NCI-H2196 (cell line): ENCODE measurements around the gene VCX2.
"Not testable (repeated sequence)": the region's sequence is repeated elsewhere in the genome, so short reads cannot be mapped to it uniquely, and the experiment has no call there.

Experiments used
- DNase-seq: peaks from one replicate; lab custom pipeline; 2025; ENCODE audit not compliant: unreplicated experiment; lab: John Stamatoyannopoulos, UW

VCX2 gene

DNA sequence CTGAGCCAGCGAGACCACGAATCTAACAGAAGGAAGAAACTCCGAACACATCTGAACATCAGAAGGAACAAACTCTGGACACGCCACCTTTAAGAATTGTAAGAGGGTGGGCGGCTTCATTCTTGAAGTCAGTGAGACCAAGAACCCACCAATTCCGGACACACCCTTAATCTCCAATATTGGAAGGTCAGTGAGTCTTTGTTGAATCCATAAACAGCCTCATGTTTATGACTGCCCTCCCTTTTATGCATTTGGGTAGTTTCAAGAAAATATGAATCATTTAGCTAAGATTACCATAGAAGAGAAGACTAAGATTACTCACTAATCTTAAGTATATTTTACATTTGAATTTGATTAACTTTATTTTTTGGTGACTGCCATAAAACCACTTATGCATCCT is 48.5 kb downstream of the VCX2 start:
- DNase-seq = no peak

DNA sequence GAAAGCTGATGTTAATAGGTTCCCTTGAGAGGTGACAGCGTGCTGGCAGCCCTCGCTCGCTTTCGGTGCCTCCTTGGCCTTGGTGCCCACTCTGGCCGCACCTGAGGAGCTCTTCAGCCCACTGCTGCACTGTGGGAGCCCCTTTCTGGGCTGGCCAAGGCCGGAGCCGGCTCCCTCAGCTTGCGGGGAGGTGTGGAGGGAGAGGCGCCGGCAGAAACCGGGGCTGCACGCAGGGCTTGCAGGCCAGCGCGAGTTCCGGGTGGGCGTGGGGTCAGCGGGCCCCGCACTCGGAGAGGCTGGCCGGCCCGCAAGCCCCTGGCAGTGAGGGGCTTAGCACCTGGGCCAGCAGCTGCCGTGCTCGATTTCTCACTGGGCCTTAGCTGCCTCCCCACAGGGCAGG is 49.7 kb downstream of the VCX2 start:
- DNase-seq = not testable (repeated sequence)
